Activated B cell treated with CpG ODN at 0.5 μM for 24 hours (primary cell): ENCODE data around the gene ATP11A. TPM values are rescaled to one million over a fixed set of nuclear protein-coding genes. Genes with fewer than 3 reads are reported as not detected.

Experiments used
- ATAC-seq: fragments of 200-7000 bp; cut with Tn5 transposase; one replicate; pipeline ENCODE4 v1.10.0; 2021; ENCODE audit warnings: low read depth, mild to moderate bottlenecking, moderate library complexity
- CTCF ChIA-PET: fragments of 350-600 bp; sonication (Branson Sonifier 250); formaldehyde crosslinking; loops from one replicate; lab custom pipeline; 2021; ENCODE audit warnings: antibody characterized with exemption; lab: Charles Lee
- POLR2A ChIA-PET: fragments of 350-600 bp; sonication (Branson Sonifier 250); formaldehyde crosslinking; loops from one replicate; lab custom pipeline; 2021; ENCODE audit warnings: antibody characterized with exemption; lab: Charles Lee
- DNase-seq: peaks from one replicate; pipeline ENCODE4 v3.0.0; 2022
- H3K27ac Mint-ChIP-seq: one replicate; pipeline ENCODE4 v1.8.0; 2020; ENCODE audit warnings: mixed read lengths
- H3K27me3 Mint-ChIP-seq: one replicate; pipeline ENCODE4 v1.8.0; 2021; ENCODE audit warnings: mixed read lengths
- H3K36me3 Mint-ChIP-seq: one replicate; pipeline ENCODE4 v1.8.0; 2021; ENCODE audit warnings: low read depth, mixed read lengths
- H3K4me1 Mint-ChIP-seq: one replicate; pipeline ENCODE4 v1.8.0; 2021; ENCODE audit warnings: mixed read lengths
- H3K4me3 Mint-ChIP-seq: one replicate; pipeline ENCODE4 v1.8.0; 2020; ENCODE audit warnings: mild to moderate bottlenecking, mixed read lengths
- H3K9me3 Mint-ChIP-seq: one replicate; pipeline ENCODE4 v1.8.0; 2020; ENCODE audit warnings: mixed read lengths
- CTCF ChIP-seq: fragments of 200-600 bp; IDR thresholded peaks from one replicate; pipeline ENCODE4 v1.8.0; 2022; ENCODE audit warnings: antibody characterized with exemption, mild to moderate bottlenecking
- intact Hi-C: fragments of 100-400 bp; cut with micrococcal nuclease; formaldehyde crosslinking; loops from one replicate; pipeline ENCODE4 v1.15.1; 2024
- total RNA-seq: library from RNA; stranded (reverse); gene quantifications from 2 replicates; pipeline ENCODE4 v1.2.3, GENCODE V29; 2022

Gene ATP11A
- total RNA-seq, 1 donor from 2014 or later: 49.6 TPM

- ChIA-PET POLR2A (no interaction called here), CTCF (no interaction called here)
- H3K4me1 Mint-ChIP-seq: peaks cover 42% of the 10 kb centered on the region
- H3K36me3 Mint-ChIP-seq: peaks cover 2% of the 10 kb centered on the region
- no peak overlapping the region for H3K27ac Mint-ChIP-seq
- H3K27me3 Mint-ChIP-seq: peaks cover 1% of the 10 kb centered on the region
- no peak for DNase-seq
- no peak for TF ChIP-seq CTCF
- H3K9me3 Mint-ChIP-seq: no peaks in the 10 kb centered on the region
- no peak overlapping the region for H3K4me3 Mint-ChIP-seq
- ATAC-seq: no peak
- intact Hi-C loops: loop anchor here (5.0 kb wide), 1 partner anchor 75 kb away; no protein-coding TSS in a partner anchor
Observed at GRCh38 chr13:112692586-112692985, 2.7 kb downstream of the ATP11A start.

- CTCF ChIA-PET: interaction anchor here (1.2 kb wide), 1 partner anchor 87 kb away, joined by 3 read pairs; no protein-coding TSS in a partner anchor
- intact Hi-C loops: loop anchor here (5.0 kb wide), 1 partner anchor 73 kb away; no protein-coding TSS in a partner anchor
Observed at GRCh38 chr13:112693831-112694497, 4.1 kb downstream of the ATP11A start.

GRCh38 chr13:112695121-112695520, 5.3 kb downstream of the ATP11A start:
- POLR2A ChIA-PET: no interaction called here
- Mint-ChIP-seq H3K27ac (no peak overlapping the region), H3K4me3 (no peak overlapping the region), H3K9me3 (no peaks in the 10 kb centered on the region), H3K27me3 (peaks cover 1% of the 10 kb centered on the region), H3K36me3 (peaks cover 2% of the 10 kb centered on the region), H3K4me1 (peaks cover 29% of the 10 kb centered on the region)
- DNase-seq: no peak
- CTCF ChIA-PET: no interaction called here
- no peak for ATAC-seq
- intact Hi-C loops: no loop called here
- no peak for TF ChIP-seq CTCF

More at GRCh38 chr13:112693831-112694497, 4.1 kb downstream of the ATP11A start:
- no peaks in the 10 kb centered on the region for H3K9me3 Mint-ChIP-seq
- no peak for TF ChIP-seq CTCF
- DNase-seq (no peak), ATAC-seq (no peak)
- peaks cover 2% of the 10 kb centered on the region for H3K36me3 Mint-ChIP-seq
- no peak overlapping the region for H3K27ac Mint-ChIP-seq
- H3K27me3 Mint-ChIP-seq: peaks cover 1% of the 10 kb centered on the region
- POLR2A ChIA-PET: no interaction called here
- no peak overlapping the region for H3K4me3 Mint-ChIP-seq
- H3K4me1 Mint-ChIP-seq: peaks cover 34% of the 10 kb centered on the region

- intact Hi-C loops: no loop called here
- ChIA-PET POLR2A (no interaction called here), CTCF (no interaction called here)
- no peak for ATAC-seq
- peaks cover 1% of the 10 kb centered on the region for H3K27me3 Mint-ChIP-seq
- H3K27ac Mint-ChIP-seq: no peak overlapping the region
- H3K9me3 Mint-ChIP-seq: no peaks in the 10 kb centered on the region
- H3K4me3 Mint-ChIP-seq: no peak overlapping the region
- no peak for TF ChIP-seq CTCF
- DNase-seq: no peak
- peaks cover 2% of the 10 kb centered on the region for H3K36me3 Mint-ChIP-seq
- H3K4me1 Mint-ChIP-seq: peaks cover 24% of the 10 kb centered on the region
Observed at GRCh38 chr13:112696001-112696868, 6.4 kb downstream of the ATP11A start.

GRCh38 chr13:112696869-112697465, 7.1 kb downstream of the ATP11A start:
- POLR2A ChIA-PET: no interaction called here
- ATAC-seq (no peak), DNase-seq (no peak)
- peaks cover under 1% of the 10 kb centered on the region for H3K27me3 Mint-ChIP-seq
- H3K36me3 Mint-ChIP-seq: peaks cover 2% of the 10 kb centered on the region
- peaks cover 17% of the 10 kb centered on the region for H3K4me1 Mint-ChIP-seq
- TF ChIP-seq CTCF: no peak
- CTCF ChIA-PET: no interaction called here
- no peak overlapping the region for H3K4me3 Mint-ChIP-seq
- H3K27ac Mint-ChIP-seq: no peak overlapping the region
- H3K9me3 Mint-ChIP-seq: no peaks in the 10 kb centered on the region
- intact Hi-C loops: no loop called here
